ENCODE measurements around the gene NOSTRIN. TPM values are rescaled to one million over a fixed set of nuclear protein-coding genes. Genes with fewer than 3 reads are reported as not detected.

The NOSTRIN gene
- total RNA-seq, 2 experiments from 2014 or later = not detected

DNA sequence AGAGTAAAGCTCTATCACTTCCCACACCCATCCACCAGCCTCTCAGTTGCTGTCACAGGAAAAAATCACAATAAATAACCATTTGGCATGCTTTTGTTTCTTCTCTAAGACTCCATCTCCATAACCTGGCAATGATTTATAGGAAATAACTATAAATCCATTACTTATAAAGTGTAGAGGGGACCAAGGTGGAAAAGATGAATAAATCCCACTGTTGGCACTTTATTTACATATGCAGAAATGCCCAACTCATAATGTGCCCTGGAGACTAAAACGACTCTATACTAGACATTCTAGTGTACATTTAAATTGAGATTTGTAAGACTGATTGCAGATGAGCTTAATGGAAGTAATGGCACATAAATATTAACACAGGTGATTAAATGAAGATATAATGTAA, 7.5 kb upstream of the NOSTRIN start:
- intact Hi-C loops (cut with micrococcal nuclease) = no loop called here
- DNase-seq = no peak
- Mint-ChIP-seq H3K4me3 (no peak overlapping the region), H3K27me3 (ENCODE audit: low read depth) (no peaks in the 10 kb centered on the region), H3K4me1 (ENCODE audit: low read depth) (no peaks in the 10 kb centered on the region), H3K27ac (no peak overlapping the region), H3K9me3 (no peaks in the 10 kb centered on the region), H3K36me3 (ENCODE audit: low read depth) (no peaks in the 10 kb centered on the region)
- CTCF ChIA-PET = no interaction called here

DNA sequence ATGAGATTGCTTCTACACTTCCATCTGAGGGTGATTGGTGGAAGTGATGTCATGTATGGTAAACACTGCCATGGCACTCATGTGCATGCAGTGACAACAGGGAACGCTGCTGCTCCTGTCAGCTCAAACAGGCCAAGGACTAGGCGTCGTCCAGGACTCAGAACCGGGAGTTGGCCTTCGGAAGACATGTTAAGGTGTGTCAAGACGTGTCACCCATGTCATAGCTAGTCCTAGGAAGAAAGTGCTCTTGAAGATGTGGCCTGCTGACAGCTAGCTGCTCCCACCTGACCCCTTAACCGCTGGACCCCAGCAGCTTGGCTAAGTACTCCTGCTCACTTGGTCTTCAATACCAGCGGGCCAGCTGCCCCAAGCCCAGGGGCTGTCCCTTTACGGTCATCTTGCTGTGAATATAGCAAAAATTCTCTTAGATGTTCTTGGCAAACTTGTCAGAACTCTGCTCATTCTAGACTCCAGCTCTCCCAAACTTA, 6.3 kb upstream of the NOSTRIN start:
- H3K27me3 Mint-ChIP-seq (ENCODE audit: low read depth) = no peaks in the 10 kb centered on the region
- H3K27ac Mint-ChIP-seq = no peak overlapping the region
- H3K9me3 Mint-ChIP-seq = no peaks in the 10 kb centered on the region
- H3K4me1 Mint-ChIP-seq (ENCODE audit: low read depth) = no peaks in the 10 kb centered on the region
- H3K4me3 Mint-ChIP-seq = no peak overlapping the region
- intact Hi-C loops (cut with micrococcal nuclease) = no loop called here
- no peaks in the 10 kb centered on the region for H3K36me3 Mint-ChIP-seq (ENCODE audit: low read depth)
- CTCF ChIA-PET = interaction anchor here (0.8 kb wide), 1 partner anchor 9 kb away, joined by 3 read pairs; no protein-coding TSS in a partner anchor
- no peak for DNase-seq

DNA sequence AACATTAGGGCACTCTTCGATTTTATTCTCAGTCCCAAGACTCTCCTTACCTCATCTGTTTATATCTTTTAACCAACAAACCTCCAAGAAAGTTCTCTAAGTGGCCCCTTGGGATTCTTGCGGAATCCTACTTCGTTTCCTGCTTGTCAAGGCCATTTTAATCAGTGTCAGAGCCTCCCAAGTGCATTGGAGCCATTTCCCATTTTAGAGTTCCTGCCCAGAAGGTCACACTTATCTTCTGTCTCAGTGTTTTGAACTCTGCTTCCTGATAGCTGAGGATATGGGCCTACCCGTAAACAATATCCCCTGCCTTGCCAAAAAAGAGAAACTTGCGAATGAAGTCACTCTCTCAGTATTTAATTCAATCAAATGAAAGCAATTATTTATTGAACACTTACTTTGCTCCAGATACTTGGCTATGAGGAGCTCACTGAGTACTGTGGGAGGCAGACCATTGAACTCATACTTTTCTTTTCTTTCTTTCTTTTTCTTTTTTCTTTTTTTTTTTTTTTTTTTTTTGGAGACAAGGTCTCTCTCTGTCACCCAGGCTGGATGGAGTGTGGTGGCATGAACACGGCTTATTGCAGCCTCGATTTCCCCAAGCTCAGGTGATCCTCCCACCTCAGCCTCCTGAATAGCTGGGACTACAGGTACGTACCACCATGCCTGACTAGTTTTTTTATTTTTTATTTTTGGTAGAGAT, 5.7 kb upstream of the NOSTRIN start:
- no peak for DNase-seq
- no peaks in the 10 kb centered on the region for H3K9me3 Mint-ChIP-seq
- no peak overlapping the region for H3K27ac Mint-ChIP-seq
- H3K36me3 Mint-ChIP-seq (ENCODE audit: low read depth) = no peaks in the 10 kb centered on the region
- intact Hi-C loops (cut with micrococcal nuclease) = no loop called here
- CTCF ChIA-PET = interaction anchor here (0.6 to 0.8 kb wide), 2 partner anchors 8 to 485 kb away, joined by 3 read pairs; no protein-coding TSS in a partner anchor
- no peaks in the 10 kb centered on the region for H3K27me3 Mint-ChIP-seq (ENCODE audit: low read depth)
- H3K4me3 Mint-ChIP-seq = no peak overlapping the region
- no peaks in the 10 kb centered on the region for H3K4me1 Mint-ChIP-seq (ENCODE audit: low read depth)

DNA sequence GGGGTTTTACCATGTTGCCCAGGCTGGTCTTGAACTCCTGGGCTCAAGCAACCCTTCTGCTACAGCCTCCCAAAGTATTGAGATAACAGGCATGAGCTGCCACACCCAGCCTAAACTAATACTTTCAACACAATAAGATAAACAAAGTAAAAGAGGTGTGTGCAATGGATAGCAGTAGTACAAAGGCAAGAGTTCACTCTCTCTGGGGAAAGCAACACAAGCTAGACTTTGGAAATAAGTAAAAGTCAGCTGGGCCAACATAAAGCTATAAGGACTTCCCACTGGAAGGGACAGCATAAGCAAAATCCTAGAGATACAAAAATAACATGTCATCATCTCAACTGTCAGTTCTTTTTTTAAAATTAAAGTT, 5.2 kb upstream of the NOSTRIN start:
- DNase-seq = no peak
- intact Hi-C loops (cut with micrococcal nuclease) = no loop called here
- Mint-ChIP-seq H3K4me1 (ENCODE audit: low read depth) (peaks cover under 1% of the 10 kb centered on the region), H3K27me3 (ENCODE audit: low read depth) (no peaks in the 10 kb centered on the region), H3K9me3 (no peaks in the 10 kb centered on the region), H3K27ac (no peak overlapping the region), H3K4me3 (no peak overlapping the region), H3K36me3 (ENCODE audit: low read depth) (no peaks in the 10 kb centered on the region)
- CTCF ChIA-PET = interaction anchor here (0.6 to 0.7 kb wide), 2 partner anchors 181 to 486 kb away, joined by 3 read pairs; no protein-coding TSS in a partner anchor

DNA sequence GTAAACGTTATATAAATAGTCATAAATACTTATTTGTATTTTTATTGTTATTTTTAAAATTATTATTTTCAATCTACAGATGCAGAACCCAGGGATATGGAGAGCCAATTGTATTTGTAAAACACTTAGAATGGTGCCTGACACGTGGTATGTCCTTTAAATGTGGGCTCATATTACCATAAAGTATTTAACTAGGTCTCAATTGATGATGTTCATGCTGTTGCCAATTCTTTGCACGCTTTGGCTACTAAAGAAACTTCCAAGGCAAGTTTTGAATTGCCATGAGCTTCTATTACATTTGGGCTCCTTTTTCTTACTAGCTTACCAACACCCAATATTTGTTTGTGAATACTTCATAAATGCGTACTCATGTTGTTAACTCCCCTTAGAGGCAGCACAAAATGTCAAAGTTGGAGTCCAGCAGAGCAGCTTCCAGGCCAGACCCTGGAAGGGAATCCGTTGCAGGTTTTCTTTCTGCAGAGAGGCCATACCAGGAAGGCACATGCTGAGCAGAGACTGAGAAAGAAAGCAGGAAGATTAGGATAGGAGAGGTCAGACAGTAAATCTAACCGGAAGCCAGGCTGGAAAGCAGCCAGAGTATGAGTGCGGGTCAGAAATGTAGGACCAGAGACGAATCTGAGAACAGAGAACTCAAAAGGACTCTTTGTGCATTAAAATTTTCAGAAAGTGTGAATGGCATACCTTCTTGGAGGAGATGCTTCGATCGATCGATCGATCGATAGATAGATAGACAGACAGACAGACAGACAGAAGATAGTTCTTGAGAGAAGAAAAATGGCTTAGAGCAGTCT, 4.2 kb upstream of the NOSTRIN start:
- Mint-ChIP-seq H3K4me1 (ENCODE audit: low read depth) (peaks cover 6% of the 10 kb centered on the region), H3K36me3 (ENCODE audit: low read depth) (no peaks in the 10 kb centered on the region), H3K27ac (no peak overlapping the region), H3K4me3 (no peak overlapping the region), H3K27me3 (ENCODE audit: low read depth) (no peaks in the 10 kb centered on the region), H3K9me3 (no peaks in the 10 kb centered on the region)
- CTCF ChIA-PET = interaction anchor here (0.7 kb wide), 1 partner anchor 182 kb away, joined by 3 read pairs; no protein-coding TSS in a partner anchor
- DNase-seq = no peak
- intact Hi-C loops (cut with micrococcal nuclease) = no loop called here

DNA sequence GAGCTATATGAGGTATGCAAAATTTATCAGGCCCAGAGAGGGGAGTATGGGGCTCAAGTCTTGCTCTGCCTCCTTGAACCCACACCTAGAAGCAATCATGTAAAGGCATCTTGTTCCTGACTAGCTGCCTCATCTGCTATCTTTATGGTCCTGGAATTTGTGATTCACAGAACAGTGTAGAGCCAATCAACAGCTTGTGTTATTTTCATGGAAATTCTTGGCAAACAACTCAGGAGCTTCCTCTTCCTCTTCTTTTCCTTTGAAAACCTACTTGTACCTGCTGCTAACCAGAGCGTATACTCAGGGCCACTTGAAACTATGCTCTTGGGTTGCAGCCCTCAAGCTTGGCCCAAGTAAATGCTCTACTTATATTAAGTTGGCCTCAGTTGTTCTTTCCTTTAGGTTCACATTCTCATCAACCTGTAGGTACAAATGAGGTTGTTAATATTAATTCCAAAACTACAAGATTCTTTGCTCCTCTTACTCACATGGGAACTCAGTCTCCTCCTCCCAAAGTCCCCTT, 3.5 kb upstream of the NOSTRIN start:
- DNase-seq = no peak
- intact Hi-C loops (cut with micrococcal nuclease) = no loop called here
- CTCF ChIA-PET = no interaction called here
- Mint-ChIP-seq H3K36me3 (ENCODE audit: low read depth) (no peaks in the 10 kb centered on the region), H3K27ac (no peak overlapping the region), H3K4me1 (ENCODE audit: low read depth) (peaks cover 6% of the 10 kb centered on the region), H3K27me3 (ENCODE audit: low read depth) (no peaks in the 10 kb centered on the region), H3K9me3 (no peaks in the 10 kb centered on the region), H3K4me3 (no peak overlapping the region)

DNA sequence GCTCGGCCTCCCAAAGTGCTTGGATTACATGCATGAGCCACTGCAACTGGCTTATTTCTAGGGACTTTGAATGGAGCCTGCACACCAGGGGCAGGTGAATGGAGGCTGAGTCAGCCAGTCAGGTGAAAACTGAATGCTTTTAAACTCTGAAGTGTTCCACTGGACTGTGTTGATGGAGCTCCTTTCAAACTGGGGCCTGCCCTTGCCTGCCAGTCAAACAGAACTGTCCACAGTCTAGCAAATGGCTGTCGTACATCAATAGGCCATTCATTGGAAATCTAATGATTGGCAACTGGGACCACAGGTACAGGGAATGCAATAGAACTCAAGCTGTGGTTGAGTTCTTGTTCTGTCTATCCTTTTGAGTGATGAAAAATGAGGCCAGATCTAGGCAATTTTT, 966 bp upstream of the NOSTRIN start:
- no peak for DNase-seq
- peaks cover 6% of the 10 kb centered on the region for H3K4me1 Mint-ChIP-seq (ENCODE audit: low read depth)
- H3K27me3 Mint-ChIP-seq (ENCODE audit: low read depth) = no peaks in the 10 kb centered on the region
- H3K27ac Mint-ChIP-seq = no peak overlapping the region
- H3K9me3 Mint-ChIP-seq = no peaks in the 10 kb centered on the region
- H3K4me3 Mint-ChIP-seq = no peak overlapping the region
- no peaks in the 10 kb centered on the region for H3K36me3 Mint-ChIP-seq (ENCODE audit: low read depth)
- intact Hi-C loops (cut with micrococcal nuclease) = no loop called here
- CTCF ChIA-PET = no interaction called here

DNA sequence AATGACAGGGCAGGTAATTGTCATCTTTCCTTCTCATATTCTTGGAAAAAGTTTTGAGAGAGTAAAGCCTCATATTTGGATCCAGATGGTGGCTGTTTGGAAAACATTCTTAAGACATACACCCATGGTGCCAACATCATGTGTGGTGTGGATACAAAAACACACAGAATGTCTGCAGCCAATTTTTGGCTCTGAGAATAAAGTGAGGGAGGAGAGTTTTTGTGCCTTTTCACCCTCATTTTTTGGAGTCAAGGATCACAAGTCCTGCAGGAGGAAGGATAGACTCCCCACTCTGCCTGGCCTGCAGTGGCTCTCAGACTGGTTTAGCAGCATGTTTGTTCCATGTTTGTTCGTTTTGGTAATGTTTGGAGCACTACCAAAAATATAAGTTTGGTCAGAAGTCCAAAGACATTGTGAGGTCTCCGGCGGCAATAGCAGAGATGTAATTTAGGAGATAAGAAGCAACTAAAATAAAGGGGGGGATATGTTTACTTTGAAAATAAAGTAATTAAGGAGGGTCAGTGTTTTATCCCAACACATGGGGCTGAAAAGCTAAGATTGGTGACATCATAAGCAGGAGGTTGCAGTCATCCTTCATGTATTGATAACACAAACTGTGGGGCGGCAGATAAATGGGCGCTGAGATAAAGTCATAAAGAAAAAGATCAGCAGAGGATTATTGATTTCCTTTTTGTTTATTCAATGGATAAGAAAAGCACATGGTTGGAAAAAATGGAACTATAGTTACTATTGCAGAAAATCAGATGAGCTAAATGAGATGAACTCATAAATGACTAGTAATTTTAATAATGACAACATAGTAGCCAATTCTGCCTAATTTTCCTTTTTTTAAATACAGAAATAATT, 655 bp downstream of the NOSTRIN start:
- Mint-ChIP-seq H3K9me3 (no peaks in the 10 kb centered on the region), H3K4me1 (ENCODE audit: low read depth) (peaks cover 6% of the 10 kb centered on the region), H3K27me3 (ENCODE audit: low read depth) (no peaks in the 10 kb centered on the region), H3K36me3 (ENCODE audit: low read depth) (no peaks in the 10 kb centered on the region), H3K27ac (no peak overlapping the region), H3K4me3 (no peak overlapping the region)
- no peak for DNase-seq
- CTCF ChIA-PET = interaction anchor here (1.0 kb wide), 1 partner anchor 457 kb away, joined by 3 read pairs; no protein-coding TSS in a partner anchor
- intact Hi-C loops (cut with micrococcal nuclease) = no loop called here

DNA sequence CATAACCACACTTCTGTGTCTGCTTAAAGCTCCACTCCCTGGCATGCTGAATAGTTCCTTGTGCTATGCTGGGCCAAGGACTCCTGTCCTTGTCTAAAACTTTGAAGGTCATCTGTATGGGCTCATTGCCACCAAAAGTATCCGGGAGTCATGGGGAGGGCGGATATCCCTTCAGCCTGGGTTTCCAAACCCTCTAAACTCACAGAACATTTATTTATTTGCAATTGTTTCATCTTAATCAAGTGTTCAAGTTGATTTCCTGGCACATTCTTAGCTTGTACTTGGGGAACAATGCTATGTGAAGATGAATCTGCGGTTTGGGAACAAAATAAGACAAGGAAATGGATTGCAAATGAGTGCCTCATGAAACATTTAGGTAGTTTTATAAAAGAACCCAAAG, 1.8 kb downstream of the NOSTRIN start:
- DNase-seq = no peak
- Mint-ChIP-seq H3K36me3 (ENCODE audit: low read depth) (no peaks in the 10 kb centered on the region), H3K27me3 (ENCODE audit: low read depth) (no peaks in the 10 kb centered on the region), H3K27ac (no peak overlapping the region), H3K4me3 (no peak overlapping the region), H3K9me3 (no peaks in the 10 kb centered on the region), H3K4me1 (ENCODE audit: low read depth) (peaks cover 6% of the 10 kb centered on the region)
- intact Hi-C loops (cut with micrococcal nuclease) = no loop called here
- CTCF ChIA-PET = interaction anchor here (0.9 kb wide), 1 partner anchor 8 kb away, joined by 3 read pairs; no protein-coding TSS in a partner anchor

DNA sequence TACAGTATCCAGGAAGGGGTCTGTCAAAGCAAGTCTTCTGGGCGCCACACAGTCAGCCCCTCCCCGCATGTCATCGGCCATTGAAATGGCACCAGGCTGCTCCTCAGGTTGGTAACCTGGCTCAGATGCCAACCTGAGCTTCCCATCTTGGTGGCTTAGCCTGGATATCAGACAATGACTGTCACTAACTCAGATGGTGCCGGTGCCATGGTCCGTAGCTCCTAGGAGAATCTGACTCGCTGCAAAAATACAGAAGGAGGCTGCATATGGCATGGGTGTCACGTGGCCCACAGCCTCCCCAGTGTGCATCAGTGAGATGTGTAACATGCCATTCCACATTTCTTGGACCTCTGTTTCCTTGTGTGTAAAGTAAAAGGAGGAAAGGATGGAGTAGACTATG, 3.2 kb downstream of the NOSTRIN start:
- Mint-ChIP-seq H3K4me3 (no peak overlapping the region), H3K9me3 (no peaks in the 10 kb centered on the region), H3K4me1 (ENCODE audit: low read depth) (peaks cover 6% of the 10 kb centered on the region), H3K27me3 (ENCODE audit: low read depth) (no peaks in the 10 kb centered on the region), H3K36me3 (ENCODE audit: low read depth) (no peaks in the 10 kb centered on the region), H3K27ac (no peak overlapping the region)
- intact Hi-C loops (cut with micrococcal nuclease) = no loop called here
- no peak for DNase-seq
- CTCF ChIA-PET = no interaction called here

DNA sequence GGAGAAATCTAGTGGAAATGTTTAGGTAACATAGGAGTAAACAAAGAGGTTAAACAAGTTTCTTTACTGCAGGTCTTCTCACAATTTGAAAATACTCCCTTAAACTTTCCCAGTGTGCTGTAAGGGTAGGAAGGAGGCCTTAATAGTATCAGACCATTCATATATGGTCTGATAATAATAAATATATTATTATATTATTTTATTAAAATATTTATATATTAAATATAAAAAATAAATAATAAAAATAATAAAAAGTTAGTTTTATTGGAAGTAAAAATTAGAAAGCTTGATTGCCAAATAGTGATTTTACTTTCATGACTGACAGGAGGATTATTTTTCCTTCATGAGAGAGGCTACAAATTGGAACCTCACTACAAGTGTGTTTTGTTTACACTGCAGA, 7.1 kb downstream of the NOSTRIN start:
- CTCF ChIA-PET = no interaction called here
- H3K27ac Mint-ChIP-seq = no peak overlapping the region
- no peak for DNase-seq
- H3K27me3 Mint-ChIP-seq (ENCODE audit: low read depth) = no peaks in the 10 kb centered on the region
- H3K4me3 Mint-ChIP-seq = no peak overlapping the region
- intact Hi-C loops (cut with micrococcal nuclease) = no loop called here
- H3K4me1 Mint-ChIP-seq (ENCODE audit: low read depth) = no peaks in the 10 kb centered on the region
- no peaks in the 10 kb centered on the region for H3K9me3 Mint-ChIP-seq
- no peaks in the 10 kb centered on the region for H3K36me3 Mint-ChIP-seq (ENCODE audit: low read depth)

DNA sequence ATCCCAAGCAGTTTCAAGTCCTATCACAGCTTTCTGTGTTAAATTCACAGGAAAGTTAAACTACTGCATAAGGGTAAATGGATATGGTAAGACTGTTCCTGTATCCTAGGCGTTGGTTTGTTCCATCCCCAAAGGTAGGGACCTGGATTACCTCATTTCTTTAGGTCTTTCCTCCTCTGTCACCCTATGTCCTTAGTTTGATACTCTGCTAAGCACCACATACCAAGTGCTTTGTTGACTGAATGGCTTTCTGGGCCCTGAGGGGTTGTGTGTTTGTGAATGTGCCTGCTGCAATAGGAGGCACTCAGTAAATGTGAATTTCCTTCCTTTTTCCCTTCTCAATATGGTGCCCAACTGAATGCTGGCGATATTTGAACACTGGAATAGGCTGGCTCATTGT, 7.8 kb downstream of the NOSTRIN start:
- H3K27me3 Mint-ChIP-seq (ENCODE audit: low read depth) = no peaks in the 10 kb centered on the region

More for the DNA sequence above, 7.8 kb downstream of the NOSTRIN start:
- CTCF ChIA-PET = no interaction called here
- Mint-ChIP-seq H3K4me1 (ENCODE audit: low read depth) (no peaks in the 10 kb centered on the region), H3K4me3 (no peak overlapping the region), H3K27ac (no peak overlapping the region), H3K9me3 (no peaks in the 10 kb centered on the region), H3K36me3 (ENCODE audit: low read depth) (no peaks in the 10 kb centered on the region)
- intact Hi-C loops (cut with micrococcal nuclease) = no loop called here
- DNase-seq = no peak

Measured in activated naive CD4-positive, alpha-beta T cell treated with anti-CD3 and anti-CD28 coated beads for 36 hours (primary cell).